Retina (tissue), 1 donor: ENCODE measurements around the gene OLFML2A.

Experiments
- DNase-seq: peaks from one replicate; pipeline ENCODE4 v3.0.0-alpha.2; 2016

OLFML2A gene

DNA sequence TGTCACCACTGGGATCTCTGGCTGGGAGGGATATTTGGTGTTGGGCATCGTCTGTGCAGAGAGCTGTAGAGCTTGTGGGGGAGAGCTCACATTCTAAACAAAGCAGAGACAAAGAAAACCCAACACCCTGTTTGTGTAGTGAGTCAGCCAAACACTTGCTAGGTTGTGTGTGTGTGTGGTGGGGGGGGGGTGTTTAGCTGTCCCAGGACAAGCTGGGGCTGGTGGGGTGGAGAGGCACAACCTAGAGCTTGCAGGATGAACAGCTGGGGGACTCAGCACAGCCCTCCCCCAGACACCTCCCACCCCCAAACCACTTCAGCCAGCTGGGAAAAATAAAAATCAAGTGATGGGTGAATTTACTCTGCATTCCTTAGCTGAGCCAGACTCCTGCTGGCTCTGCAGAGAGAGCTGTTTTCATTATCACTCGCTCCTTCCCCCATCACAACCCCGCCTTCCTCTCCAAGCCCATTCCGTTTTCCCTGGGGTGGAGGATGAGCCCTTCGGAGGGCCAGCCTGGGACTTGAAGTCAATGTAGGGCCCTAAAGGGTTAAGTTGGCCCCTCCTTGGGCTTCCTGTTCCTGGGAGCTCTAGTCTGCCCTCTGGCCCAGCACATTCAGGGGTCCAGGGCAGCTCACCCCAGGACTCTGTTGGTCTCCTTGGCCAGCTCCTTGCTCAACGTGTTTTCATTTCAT is 2.6 kb downstream of the OLFML2A start:
- no peak for DNase-seq

DNA sequence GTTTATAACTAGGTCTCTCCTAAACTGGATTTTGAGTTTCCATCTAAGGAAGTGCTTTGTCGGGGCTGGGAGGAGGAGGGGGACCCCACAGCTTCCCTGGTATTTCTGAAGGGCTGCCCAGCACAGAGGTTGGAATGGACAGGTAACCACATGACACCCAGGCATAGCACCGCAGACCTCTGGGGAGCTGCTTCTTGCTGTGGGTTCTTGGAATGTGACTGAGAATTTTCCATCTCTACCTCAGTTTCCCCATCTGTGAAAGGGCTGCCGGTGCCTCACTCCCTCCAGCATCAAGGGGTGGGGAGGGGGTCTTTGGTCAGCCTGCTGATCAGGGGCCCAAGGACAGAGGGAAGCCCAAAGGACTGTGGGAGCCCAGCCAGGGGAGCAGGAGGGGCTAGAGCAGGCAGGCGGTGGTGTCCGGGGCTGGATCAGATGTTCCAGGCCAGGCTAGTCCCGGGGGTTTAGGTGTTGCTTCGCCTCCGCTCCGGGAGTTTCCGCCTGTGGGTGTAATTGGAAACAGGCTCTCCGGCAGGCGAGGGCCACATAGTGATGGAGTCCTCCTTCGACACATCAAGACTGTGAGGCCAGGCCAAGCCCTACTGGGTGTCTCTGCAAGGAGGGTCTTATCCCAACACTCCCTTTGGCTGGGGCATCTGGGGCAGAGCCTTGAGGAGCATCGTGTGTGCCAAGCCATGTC is 3.3 kb downstream of the OLFML2A start:
- no peak for DNase-seq

DNA sequence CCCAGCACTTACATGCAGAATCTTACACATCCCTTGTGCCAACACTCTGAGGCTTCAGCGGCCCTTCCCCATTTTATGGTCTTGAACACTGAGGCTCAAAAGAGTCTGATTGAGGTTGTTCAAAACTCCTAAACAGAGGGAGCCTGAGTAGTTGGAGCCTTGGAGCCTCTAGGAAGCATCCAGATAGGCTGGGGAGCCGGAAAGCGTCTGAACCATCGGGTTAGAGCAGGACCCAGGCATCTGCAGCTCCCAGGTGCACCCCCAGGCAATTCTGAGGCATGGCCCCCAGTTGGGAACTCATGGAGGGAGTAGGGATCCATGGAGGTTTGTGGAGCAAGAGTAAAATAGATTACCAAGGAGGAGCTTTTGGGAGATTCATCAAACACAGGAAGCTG is 3.8 kb downstream of the OLFML2A start:
- DNase-seq: no peak

DNA sequence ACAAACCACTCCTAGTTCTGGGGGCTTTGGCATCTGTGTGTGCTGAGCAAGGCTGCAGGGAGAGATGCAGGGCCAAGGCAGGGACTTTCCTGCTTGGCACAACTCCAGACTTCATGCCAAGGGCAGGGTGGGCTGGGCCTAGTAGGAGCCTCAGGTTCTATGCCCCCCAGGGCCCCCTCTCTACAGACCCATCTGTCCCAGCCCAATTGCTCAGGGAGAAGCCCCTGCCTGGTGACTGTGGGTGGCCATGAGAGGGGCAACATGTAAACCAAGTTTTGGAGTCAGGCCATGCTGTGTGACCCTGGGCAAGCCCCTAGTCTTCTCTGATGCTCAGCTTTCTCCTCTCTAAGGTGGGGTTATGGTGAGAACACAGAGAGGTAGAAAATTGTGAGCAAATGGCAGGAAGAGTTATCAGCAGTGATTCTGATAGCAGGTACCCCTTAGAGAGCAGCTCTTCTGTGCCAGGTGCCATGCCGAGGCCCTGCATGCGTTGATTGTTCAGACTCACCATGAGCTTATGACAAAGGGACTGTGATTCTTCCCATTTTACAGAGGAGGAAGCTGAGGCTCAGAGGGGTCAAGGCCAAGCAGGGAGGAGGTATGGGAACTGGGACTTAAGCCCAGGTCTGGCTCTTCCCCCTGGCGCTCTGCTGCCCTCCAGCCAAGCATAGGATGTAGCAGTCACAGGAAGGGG is 5.2 kb downstream of the OLFML2A start:
- DNase-seq: no peak

DNA sequence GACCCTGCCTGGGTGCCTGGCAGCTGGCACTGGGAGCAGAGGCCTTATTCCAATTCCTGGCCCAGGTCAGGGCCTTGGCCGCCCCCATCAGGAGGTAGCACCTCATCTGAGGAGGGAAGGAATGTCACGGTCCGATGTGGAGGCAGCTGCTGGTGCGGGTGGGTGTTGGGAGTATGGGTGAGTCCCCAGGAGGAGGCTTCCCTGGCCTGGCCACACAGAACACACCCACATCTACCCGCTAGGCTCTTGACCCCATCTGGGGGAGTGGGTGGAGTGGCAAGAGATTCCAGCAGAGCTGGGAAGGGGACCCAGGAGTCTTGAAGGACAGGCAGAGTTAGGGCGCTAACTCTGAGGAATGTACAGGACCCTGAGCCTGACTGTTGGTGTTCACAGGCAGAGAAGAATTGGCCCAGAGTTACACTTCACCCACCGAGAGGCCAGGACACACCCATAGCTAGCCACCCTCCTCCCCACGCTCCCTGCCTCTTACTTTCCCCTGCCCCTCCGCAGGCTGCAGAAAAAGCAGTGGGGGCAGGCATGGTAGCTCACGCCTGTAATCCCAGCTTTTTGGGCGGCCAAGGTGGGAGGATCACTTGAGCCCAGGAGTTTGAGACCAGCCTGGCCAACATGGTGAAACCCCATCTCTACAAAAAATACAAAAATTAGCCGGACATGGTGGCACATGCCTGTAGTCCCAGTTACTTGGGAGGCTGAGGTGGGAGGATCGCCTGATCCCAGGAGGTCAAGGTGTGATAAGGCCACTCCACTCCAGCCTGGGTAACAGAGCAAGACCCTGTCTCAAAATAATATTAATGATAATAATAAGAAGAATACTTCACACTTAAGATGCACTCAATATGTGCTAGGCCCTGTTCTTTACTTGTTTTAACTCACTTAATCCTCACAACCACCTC is 6.0 kb downstream of the OLFML2A start:
- no peak for DNase-seq

DNA sequence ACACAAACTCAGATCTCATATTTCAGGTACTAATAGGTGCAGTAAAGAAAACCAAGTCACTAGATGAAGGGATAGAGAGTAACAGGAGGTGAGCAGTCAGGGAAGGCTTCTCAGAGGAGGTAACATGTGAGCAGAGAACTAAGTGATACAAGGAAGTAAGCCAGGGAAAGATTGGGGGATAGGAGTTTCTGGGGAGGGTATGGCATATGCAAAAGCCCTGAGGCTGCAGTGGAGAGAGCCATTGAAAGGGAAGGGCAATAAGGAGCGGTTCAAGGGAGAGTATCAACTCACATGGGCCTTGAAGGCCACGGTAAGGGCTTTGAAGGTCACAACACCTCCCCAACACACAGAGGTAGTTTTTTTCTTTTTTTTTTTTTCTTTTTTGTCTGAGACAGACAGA is 6.9 kb downstream of the OLFML2A start:
- no peak for DNase-seq

DNA sequence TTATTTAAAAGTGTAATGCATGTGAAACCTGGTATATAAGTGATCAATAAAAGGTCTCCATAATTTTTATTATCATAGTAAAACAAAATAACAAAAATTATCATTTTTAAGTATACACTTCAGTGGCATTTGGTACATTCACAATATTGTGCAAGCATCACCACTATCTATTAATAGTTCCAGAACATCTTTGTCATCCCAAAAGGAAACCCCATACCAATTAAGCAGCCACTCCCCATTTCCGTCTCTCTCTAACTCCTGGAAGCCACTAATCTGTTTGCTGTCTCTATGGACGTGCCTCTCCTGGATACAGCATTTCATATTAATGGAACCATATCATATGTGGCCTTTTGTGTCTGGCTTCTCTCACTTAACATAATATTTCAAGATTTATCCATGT is 7.6 kb downstream of the OLFML2A start:
- DNase-seq: no peak

DNA sequence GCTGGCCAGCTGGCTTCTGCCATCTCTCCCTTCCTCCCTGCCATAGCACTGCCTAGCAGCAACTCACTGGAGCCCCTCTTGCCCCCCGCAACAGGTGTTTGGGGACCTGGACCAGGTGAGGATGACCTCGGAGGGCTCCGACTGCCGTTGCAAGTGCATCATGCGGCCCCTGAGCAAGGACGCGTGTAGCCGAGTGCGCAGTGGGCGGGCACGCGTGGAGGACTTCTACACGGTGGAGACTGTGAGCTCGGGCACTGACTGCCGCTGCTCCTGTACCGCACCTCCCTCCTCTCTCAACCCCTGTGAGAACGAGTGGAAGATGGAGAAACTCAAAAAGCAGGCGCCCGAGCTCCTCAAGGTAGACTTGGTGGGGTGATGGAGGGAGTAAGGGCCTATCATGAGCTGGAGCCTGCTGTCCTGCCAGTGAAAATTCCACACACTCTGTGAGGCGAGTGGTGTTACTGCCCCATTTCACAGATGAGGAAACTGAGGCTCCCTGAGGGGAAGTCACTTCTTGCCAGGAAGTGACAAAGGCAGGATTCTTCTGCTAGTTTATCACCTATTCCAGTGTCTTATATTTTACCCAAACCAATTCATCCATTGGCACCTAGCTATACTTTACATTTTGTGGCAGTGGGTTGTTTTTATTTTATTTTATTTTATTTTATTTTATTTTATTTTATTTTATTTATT is 10.1 kb downstream of the OLFML2A start:
- no peak for DNase-seq

DNA sequence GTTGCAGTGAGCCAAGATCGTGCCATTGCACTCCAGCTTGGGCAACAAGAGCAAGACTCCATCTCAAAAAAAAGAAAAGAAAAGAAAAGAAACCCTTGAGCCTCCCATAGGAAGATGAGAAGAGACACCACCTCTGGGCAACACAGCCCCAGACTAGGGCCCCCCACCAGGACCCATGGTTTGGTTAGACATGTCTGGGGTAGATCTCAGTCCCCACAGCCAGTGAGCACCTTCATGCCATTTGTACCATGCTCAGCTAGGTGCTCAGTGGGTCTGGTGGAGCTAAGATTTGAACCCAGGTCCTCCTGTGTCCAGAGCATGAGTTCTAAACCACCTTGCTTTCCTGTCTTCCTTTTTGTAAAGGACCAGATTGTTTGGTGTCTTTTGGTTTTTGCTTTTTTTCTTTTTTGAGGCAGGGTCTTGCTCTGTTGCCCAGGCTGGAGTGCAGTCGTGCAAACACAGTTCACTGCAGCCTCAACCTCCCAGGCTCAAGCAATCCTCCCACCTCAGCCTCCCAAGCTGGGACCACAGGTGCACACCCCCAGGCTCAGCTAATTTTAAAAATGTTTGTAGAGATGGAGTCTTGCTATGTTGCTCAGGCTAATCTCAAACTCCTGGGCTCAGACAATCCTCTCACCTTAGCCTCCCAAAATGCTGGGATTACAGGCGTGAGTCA is 11.7 kb downstream of the OLFML2A start:
- DNase-seq: no peak

DNA sequence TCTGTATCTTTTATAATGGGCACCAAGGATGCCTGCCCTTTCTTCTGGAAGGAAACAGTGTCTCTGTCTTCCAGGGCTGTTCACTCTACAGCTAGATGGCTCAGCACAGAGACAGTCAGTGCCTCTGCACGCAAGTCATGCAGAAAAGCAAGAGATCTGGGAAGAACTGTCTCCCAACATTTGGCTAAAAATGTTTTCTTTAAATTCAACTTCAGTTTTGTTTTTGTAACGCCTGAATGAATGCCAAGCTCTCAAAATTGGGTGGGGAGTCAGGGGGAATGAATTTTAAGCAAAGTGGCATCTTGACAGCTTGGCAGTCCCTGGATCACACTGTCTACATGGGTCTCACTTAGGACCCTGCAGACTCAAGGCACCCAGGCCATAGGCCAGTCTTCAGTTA is 12.6 kb downstream of the OLFML2A start:
- DNase-seq: no peak

DNA sequence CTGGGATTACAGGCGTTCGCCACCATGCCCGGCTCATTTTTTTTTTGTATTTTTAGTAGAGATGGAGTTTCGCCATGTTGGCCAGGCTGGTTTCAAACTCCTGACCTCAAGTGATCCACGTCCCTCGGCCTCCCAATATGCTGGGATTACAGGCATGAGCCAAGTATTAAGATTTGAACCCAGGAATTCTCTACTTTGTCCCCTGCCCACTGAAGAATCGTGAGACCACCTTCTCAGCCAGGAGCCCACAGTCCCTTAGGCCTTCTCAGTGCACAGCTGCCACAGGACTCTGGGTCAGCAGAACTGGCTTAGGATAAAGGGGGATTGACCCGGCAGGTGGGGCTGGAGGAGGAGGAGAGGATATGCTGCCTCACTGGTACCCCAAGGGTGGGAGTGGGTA is 13.4 kb downstream of the OLFML2A start:
- no peak for DNase-seq

DNA sequence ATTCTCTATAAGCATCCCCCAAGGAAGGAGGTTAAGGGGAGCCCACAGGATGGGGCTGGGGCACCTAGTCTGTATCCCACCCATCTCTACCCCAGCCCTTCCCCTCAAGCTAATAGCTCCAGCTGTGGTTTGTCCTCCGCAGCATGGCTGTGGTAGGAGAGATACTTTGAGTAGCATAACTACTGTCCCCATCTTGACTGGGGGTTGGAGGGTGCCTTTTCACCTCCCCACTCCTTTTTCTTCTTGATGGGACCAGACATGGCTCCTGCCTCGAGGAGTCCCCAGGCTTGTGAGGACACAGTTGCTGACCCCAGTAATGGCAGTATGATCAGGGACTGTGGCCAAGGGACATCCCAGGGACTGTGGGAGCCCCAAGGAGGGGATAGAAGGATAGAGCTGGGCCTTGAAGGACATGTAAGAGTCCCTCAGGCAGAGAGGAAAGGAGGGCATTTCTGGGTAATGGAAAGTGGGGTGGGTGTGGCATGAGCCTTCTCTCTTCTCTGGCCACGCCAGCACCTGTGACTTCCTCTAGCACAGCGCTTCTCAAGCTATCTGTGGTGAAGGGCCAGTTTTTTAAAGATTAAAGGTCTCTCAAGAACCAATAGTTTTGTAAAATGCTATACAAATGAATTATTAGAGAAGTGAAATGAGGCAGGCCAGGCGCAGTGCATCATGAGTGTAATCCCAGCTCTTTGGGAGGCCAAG is 14.0 kb downstream of the OLFML2A start:
- no peak for DNase-seq

DNA sequence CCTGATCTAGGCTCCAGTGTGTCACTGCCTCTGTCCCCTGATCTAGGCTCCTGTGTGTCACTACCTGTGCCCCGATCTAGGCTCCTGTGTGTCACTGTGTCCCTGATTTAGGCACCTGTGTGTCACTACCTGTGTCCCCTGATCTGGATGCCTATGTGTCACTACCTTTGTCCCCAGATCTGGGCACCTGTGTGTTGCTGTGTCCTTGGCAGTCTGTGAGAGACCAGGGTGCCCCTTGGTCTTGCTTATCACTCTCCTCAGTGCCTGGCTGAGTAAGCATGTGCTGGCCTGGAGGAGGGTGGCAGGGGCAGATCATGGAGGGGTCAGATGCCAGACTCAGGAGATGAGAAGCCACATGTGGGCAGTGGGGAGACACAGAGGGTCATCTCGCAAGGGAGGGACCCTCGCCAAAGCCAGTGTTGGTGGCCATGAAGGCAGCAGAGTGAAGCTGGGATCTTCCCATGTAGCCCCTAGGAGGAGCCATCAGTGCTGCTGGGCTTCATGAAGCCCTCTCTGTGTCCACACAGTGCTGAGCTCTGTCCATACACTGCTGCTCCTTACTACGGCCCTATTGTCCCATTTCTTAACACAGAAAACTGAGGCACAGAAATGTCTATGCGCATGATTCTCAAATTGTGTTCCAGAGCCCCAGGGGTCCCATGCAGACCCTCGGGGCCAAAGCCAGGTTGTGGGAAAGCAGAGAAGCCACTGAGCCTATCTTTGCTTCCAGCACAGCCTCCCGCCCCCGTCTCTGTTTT is 15.5 kb downstream of the OLFML2A start:
- DNase-seq: no peak

DNA sequence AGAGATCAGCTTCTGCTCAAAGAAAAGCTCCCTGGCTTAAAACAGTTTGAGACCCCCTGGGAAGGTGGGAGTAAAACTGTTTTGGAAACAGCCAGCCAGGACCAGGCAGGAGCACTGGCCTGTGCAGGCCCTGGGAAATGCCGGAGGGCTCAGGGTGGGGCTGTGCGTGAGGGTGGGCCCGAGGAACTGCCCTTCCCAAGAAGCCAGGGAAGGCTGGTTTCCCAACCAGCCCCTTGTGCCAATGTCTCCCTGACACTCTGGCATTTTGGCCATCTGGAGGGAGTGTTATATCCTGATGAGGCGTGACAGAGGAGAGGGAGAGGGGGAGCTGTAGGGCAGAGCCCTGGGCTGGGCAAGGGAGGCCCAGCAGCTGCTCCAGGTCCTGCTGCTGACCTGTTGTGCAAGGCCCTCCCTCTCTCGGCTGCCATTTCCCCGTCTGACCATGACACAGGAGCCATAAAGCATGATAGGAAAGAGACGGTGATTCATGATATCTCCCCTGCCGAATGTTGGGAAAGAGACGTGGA is 16.1 kb downstream of the OLFML2A start:
- no peak for DNase-seq

DNA sequence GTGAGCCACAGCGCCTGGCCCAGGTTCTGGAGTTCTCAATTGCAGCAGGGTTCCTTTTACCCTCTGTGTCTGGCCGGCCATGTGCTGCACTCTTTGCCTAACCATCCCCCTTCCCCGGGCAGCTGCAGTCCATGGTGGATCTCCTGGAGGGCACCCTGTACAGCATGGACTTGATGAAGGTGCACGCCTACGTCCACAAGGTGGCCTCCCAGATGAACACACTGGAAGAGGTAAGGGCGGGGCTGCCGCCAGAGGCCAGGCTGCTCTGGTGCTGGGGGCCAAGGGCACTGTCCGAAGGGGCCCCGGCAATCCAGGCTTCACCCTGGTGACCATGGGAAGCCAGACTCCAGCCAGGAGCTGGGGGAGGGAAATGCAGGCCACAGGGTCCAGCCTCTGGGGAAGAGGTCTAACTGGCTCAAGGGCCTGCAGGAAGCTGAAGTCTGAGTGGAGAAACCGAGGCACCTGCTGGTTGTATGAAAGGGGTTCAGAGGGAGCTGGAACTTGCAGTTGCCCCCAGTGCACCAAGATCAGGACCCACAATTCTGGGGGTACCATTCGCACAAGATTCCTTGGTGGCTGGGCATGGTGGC is 18.1 kb downstream of the OLFML2A start:
- no peak for DNase-seq

DNA sequence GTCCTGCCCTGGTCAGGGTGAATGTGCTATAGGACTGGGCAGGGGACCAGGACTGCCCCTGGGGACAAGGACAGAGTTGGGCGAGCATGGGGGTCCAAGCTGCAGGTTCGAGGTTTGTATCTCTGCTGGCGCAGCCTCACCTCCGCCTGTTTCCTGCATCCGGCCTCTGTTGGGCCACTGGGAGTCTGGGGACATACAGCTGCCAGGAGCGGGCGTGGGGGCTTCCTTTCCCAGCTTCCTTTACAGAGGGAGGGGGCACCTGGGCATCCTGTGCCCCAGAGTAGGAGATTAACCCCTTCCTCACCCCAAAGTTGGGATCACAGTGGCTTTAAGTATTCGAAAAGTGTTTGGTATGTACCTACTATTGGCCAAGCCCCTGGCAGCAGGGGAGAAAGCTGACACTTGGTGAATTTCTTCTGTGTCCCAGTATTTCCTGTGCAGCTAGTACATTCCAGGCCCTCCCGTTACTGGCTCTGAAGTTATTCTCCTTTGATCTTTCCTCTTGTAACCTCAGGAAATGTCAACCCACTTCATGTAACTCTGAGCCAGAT is 19.0 kb downstream of the OLFML2A start:
- no peak for DNase-seq

DNA sequence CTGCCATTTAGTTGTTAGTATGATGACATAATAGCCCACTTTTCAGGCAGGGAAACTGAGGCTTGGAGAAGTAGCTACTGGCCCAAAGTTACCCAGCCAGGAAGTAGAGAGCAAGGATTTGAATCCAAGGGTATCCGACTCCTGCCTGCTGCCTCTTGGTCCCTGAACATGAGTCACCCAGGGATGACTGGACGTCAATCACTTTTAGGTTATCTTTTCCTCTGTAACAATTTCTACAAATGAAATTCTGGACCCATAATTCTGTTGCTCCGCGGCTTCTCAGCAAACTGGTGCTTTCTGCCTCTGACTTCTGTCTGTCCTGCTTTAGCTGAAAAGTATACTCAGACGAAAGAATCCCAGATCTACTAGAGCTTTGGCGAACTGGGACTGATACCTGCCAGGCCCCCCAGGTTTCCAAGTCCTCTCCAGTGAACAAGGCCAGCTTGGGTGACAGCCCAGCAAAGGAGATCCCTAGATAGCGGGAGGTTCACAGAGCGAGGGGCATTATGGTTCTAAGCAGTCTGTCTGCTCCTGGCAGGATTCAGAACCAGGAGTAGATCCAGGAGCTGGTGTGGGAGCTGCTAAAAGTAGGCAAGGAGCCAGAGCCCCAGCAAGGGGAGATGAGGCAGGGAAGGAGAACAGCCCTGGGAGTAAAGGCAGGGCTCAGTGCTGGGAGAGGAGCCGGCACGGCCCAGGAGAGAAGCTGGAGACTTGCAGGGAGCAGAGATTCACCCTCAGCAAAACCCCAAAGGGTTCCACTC is 20.6 kb downstream of the OLFML2A start:
- DNase-seq: no peak

DNA sequence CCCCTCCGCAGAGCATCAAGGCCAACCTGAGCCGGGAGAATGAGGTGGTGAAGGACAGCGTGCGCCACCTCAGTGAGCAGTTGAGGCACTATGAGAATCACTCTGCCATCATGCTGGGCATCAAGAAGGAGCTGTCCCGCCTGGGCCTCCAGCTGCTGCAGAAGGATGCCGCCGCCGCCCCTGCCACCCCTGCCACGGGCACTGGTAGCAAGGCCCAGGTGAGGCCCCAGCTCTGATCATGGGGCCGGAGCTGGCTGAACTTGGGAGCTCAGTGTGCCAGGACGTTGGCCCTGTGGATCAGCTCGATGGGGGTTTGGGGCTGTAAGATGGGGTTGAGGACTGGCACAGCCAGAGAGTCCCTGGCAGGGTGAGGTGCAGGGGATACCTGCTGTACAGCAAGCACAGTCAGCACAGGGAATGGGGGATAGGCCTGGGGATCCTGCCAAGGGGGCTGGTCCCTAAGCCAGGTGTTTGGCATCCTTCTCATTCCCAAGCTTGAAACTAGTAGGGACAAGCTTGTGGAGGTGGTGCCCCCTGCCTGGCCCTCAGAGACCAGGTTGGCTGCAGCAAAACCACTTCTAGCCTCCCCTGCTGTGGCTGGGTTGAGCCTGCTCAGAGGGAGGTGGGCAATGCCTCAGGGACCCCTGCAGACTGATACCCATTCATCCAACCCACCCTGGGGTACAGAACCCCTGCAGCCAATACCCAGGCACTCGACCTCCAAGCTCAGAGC is 22.5 kb downstream of the OLFML2A start:
- DNase-seq: no peak
